ENCODE data around the gene PROZ. TPM values are rescaled to one million over a fixed set of nuclear protein-coding genes. Genes with fewer than 3 reads are reported as not detected.

Gene PROZ
- total and polyA plus RNA-seq, 2 of the 13 experiments (the other 11 are each of a cell fraction or from before 2014, with no cell fraction given) = 5.6 to 22.5 TPM

DNA sequence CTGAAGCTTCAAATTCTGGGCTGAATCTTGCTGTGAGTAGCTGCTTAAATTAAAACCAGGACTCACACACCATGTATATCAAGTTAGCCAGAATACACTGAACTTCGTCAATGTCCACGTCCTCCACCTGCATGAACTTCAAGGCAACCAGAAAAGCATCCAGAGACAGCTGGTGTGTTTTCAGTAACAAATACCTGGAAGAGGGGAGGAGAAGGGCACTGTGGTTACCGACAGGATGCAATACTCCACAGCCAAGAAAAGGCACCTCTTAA is 20.4 kb downstream of the PROZ start (continued):
- TF ChIP-seq ZNF605 (CRISPR knock-in tag; IDR thresholded peaks at IDR 0.05) (no peak), ZNF296 (CRISPR knock-in tag; conservative IDR thresholded peaks at IDR 0.05) (no peak)

DNA sequence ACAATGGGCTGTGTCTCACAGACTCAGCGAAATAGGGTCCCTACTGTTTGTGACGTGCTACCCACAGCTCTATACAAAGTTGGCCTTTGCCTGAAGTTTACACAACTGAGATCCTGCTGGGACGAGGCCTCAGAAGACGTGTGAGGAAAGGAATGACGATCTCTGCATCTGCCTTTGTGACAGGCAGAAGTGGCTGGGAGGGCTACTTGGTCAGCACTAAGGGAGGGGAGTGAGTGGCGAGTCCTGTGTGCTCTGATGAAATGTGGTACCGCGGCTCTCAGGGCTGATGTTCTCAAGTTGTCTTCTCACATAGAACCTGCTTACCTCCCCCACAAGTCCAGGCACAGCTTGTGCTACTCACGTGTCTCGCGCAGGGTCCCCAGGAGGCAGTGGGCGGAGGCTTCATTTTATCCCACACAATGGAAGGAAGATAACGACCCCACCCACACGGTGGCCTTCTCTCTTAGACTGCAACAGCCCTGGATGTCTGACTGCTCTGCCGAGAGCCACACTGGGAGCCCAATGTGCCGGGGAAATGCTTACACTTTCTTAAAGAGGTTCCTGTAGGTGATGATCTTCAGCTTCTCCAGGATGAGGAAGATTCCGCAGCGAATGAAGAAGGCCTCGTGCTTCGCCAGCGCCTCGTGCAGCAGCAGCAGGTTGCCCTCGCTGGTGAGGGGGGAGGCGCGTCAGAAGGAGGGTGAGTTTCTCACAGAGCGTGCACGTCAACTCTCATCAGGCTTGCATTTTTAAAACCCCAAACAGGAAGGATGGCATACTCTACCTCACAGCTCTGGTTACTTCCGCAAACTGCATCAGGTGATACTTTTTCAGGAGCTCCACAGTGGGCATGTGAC is 21.2 kb downstream of the PROZ start:
- no peak overlapping the region for H3K9ac ChIP-seq (ENCODE audit: insufficient read depth, low read depth, low read length)
- 95% methylated on average over 19 of the region's 28 CpGs for WGBS (ENCODE audit: low lambda C conversion rate)
- DNase-seq (ENCODE audit: low spot score) = no peak
- TF ChIP-seq ZNF501 (CRISPR knock-in tag; IDR thresholded peaks at IDR 0.05) (no peak), MAZ (IDR thresholded peaks at IDR 0.05; ENCODE audit: borderline replicate concordance, low read depth, low read length) (no peak), MAZ (CRISPR knock-in tag; IDR thresholded peaks at IDR 0.05; ENCODE audit: low read depth) (no peak), PPARG (CRISPR knock-in tag; conservative IDR thresholded peaks at IDR 0.05) (no peak), NR2F1 (CRISPR knock-in tag; IDR thresholded peaks at IDR 0.05) (no peak), CBX1 (IDR thresholded peaks at IDR 0.05; ENCODE audit: low read depth) (no peak), TCF7L2 (IDR thresholded peaks at IDR 0.05; ENCODE audit: low read depth, low read length) (no peak), SIX1 (CRISPR knock-in tag; IDR thresholded peaks at IDR 0.05; ENCODE audit: borderline replicate concordance) (no peak), PBX2 (CRISPR knock-in tag; IDR thresholded peaks at IDR 0.05) (no peak), NFE2L1 (CRISPR knock-in tag; IDR thresholded peaks at IDR 0.05; ENCODE audit: borderline replicate concordance) (no peak), KDM5B (CRISPR knock-in tag; IDR thresholded peaks at IDR 0.05; ENCODE audit: borderline replicate concordance) (no peak), SOX6 (IDR thresholded peaks at IDR 0.05) (no peak), SOX6 (CRISPR knock-in tag; IDR thresholded peaks at IDR 0.05) (no peak)
- TF ChIP-seq, protein P1, sequence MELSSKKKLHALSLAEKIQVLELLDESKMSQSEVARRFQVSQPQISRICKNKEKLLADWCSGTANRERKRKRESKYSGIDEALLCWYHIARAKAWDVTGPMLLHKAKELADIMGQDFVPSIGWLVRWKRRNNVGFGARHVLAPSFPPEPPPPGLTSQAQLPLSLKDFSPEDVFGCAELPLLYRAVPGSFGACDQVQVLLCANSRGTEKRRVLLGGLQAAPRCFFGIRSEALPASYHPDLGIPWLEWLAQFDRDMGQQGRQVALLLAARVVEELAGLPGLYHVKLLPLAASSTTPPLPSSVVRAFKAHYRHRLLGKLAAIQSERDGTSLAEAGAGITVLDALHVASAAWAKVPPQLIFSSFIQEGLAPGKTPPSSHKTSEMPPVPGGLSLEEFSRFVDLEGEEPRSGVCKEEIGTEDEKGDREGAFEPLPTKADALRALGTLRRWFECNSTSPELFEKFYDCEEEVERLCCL (CRISPR knock-in tag; IDR thresholded peaks at IDR 0.05; ENCODE audit: borderline replicate concordance) = no peak

More for the DNA sequence above, 21.2 kb downstream of the PROZ start:
- ChIA-PET POLR2A (no interaction called here), CTCF (ENCODE audit: low intra/inter-chr PET ratio, low total read pairs) (no interaction called here)
- in situ Hi-C loops (cut with HindIII; ENCODE audit: extremely low pct_ligation_motif_present, low pct_unique_long_range_greater_than_20kb) (no loop called here), intact Hi-C loops (cut with micrococcal nuclease; ENCODE audit: unreplicated experiment) (loop anchor here (5.0 kb wide), 1 partner anchor 57 kb away; the partner anchor contains the start of gene F10)
- Histone ChIP-seq H4K20me1 (ENCODE audit: insufficient read depth, low read length) (no peaks in the 10 kb centered on the region; the same call in 1 of the 2 replicates), H3K4me2 (ENCODE audit: low read depth, low read length) (no peak overlapping the region), H3K4me3 (replicated peaks in 1 of 3; ENCODE audit: insufficient read depth in 1 of 3, low read depth in 2 of 3, low read length in 3 of 3) (no peak overlapping the region), H3K27ac (ENCODE audit: extremely low read length, insufficient read depth, low read length) (no peak overlapping the region), H3K79me2 (ENCODE audit: insufficient read depth, low read length) (no peaks in the 10 kb centered on the region), H2AFZ (ENCODE audit: low read length) (no peak overlapping the region), H3K9me3 (ENCODE audit: low read length) (no peaks in the 10 kb centered on the region), H3K4me1 (ENCODE audit: insufficient read depth, low read length) (peaks cover 23% of the 10 kb centered on the region), H3K27me3 (ENCODE audit: control insufficient read depth in 1 of 2, insufficient read depth in 2 of 2, low read length in 2 of 2) (no peaks in the 10 kb centered on the region), H3K36me3 (replicated peaks in 1 of 2; ENCODE audit: control insufficient read depth in 1 of 2, insufficient read depth in 2 of 2, low read length in 2 of 2) (peaks cover 30 to 75% of the 10 kb centered on the region in 2 experiments)
- FAIRE-seq = no peak
- BruUV-seq (replicated peaks) = no TSS peak
- ATAC-seq = no peak

Measured in HepG2 (cell line).